HepG2 (cell line): Measurements from ENCODE around the gene CTSW. TPM values are rescaled to one million over a fixed set of nuclear protein-coding genes. Genes with fewer than 3 reads are reported as not detected.
A peak's percentile ranks its signal among the peaks of the same experiment; 100 is the strongest.

ENCODE experiments used
- BRD4 ChIP-seq: sonication (generic); formaldehyde crosslinking; IDR thresholded peaks from 2 replicates; pipeline ENCODE4 v1.4.0; 2020; ENCODE audit warnings: missing genetic modification reagents
- ETV6 ChIP-seq: sonication (generic); formaldehyde crosslinking; conservative IDR thresholded peaks from 2 replicates; pipeline ENCODE4 v1.4.0; 2020; ENCODE audit warnings: missing genetic modification reagents
- GFI1 ChIP-seq: sonication (generic); formaldehyde crosslinking; IDR thresholded peaks from 2 replicates; pipeline ENCODE4 v1.5.0; 2020; ENCODE audit warnings: missing genetic modification reagents, mild to moderate bottlenecking, borderline replicate concordance
- HES4 ChIP-seq: sonication (generic); formaldehyde crosslinking; IDR thresholded peaks from 2 replicates; pipeline ENCODE4 v1.9.0; 2021; ENCODE audit warnings: mild to moderate bottlenecking, missing genetic modification reagents, borderline replicate concordance
- HNF4A ChIP-seq: sonication (generic); formaldehyde crosslinking; IDR thresholded peaks from 2 replicates; pipeline ENCODE4 v1.4.0; 2020; ENCODE audit warnings: missing genetic modification reagents
- PITX1 ChIP-seq: sonication (generic); formaldehyde crosslinking; IDR thresholded peaks from 2 replicates; pipeline ENCODE4 v1.5.1; 2020; ENCODE audit warnings: mild to moderate bottlenecking, missing genetic modification reagents
- RXRB ChIP-seq: IDR thresholded peaks from 2 replicates; pipeline ENCODE4 v1.6.1; 2016; ENCODE audit warnings: borderline replicate concordance, missing genetic modification reagents, missing compliant biosample characterization
- SP2 ChIP-seq: sonication (generic); formaldehyde crosslinking; IDR thresholded peaks from 2 replicates; pipeline ENCODE4 v1.5.1; 2020; ENCODE audit warnings: mild to moderate bottlenecking, missing genetic modification reagents
- ZNF468 ChIP-seq: sonication (generic); formaldehyde crosslinking; IDR thresholded peaks from 2 replicates; pipeline ENCODE4 v1.8.0; 2022; ENCODE audit warnings: mild to moderate bottlenecking, moderate library complexity, missing genetic modification reagents
- ZNF607 ChIP-seq: sonication (generic); formaldehyde crosslinking; IDR thresholded peaks from 2 replicates; pipeline ENCODE4 v1.5.1; 2020; ENCODE audit warnings: missing genetic modification reagents, mild to moderate bottlenecking, borderline replicate concordance
- polyA plus RNA-seq, 8 experiments: library from polyadenylated mRNA; depleted of rRNA in 3 of 8; stranded (reverse) in 7 of 8; unstranded in 1 of 8; fragments of >200 nt; fragmentation: Illumina TruSeq in 4 of 8; extraction: Trizol in 4 of 8; gene quantifications; 2 replicates each; pipeline versions ENCODE4 v1.2.1 to v1.2.3, GENCODE V29; 2011 to 2016; ENCODE audit warnings: low read depth in 4 of 8, missing spikeins in 1 of 8, mixed read lengths in 1 of 8; ENCODE audit not compliant: insufficient read depth in 1 of 8
- total RNA-seq, 5 experiments: library from RNA; depleted of rRNA; stranded (reverse); fragments of >200 nt; fragmentation: Illumina TruSeq; extraction: Trizol; gene quantifications; 2 replicates each; pipeline ENCODE4 v1.2.3, GENCODE V29; 2016; ENCODE audit warnings: low read depth in 1 of 5
- TF ChIP-seq, protein P1 (sequence below): sonication (generic); formaldehyde crosslinking; IDR thresholded peaks from 2 replicates; pipeline ENCODE4 v1.4.0; 2020; ENCODE audit warnings: missing genetic modification reagents
- TF ChIP-seq, protein P2 (sequence below): IDR thresholded peaks from 2 replicates; pipeline ENCODE4 v1.6.1; 2016
- TF ChIP-seq, protein P3 (sequence below): sonication (generic); formaldehyde crosslinking; IDR thresholded peaks from 2 replicates; pipeline ENCODE4 v1.4.0; 2020; ENCODE audit warnings: missing genetic modification reagents

Gene CTSW
- total and polyA plus RNA-seq, 2 of the 13 experiments (the other 11 are each of a cell fraction or from before 2014, with no cell fraction given), result 0.09 TPM; not detected in 1

DNA sequence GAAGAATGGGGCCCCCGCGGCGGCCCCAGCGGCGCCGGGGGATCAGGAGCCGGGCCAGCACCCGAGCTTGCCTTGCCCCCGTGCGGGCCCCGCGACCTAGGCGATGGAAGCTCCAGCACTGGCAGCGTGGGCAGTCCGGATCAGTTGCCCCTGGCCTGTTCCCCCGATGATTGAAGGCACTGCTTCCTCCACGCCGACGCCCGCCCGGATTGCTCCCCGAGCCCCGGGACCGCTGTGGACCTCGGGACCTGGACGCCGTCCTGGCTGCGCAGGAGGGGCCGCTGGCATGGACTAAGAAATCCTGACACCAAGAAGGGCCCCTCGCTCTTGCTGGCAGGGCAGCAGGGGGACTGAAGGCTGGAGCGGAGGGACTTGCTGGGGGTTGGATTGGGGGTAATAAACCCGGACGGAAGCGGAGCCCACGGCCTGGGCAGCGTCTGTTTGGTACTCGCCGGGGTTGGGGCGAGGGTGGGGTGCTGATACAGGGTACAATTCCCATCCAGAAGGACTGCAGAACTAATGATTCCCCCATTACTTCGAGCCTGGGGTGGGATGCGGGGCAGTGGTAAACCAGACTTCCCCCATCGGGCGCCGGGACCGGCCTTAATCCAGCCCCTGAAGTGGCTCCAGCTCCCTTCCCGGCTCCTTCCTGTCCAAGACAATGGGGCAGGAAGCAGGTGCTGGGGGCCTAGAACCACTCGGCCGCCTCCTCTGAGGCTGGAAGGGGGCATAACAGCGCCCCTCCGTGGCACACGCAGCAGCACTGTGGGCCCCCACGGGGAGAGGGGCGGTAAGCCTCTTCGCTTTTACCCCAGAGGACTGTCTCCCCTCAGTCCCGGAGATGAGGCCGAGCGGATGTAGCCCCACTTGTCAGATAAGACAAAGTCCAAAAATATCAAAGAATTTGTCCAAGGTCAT lies 11.8 kb downstream of the CTSW start (continued):
- TF ChIP-seq, protein P1, sequence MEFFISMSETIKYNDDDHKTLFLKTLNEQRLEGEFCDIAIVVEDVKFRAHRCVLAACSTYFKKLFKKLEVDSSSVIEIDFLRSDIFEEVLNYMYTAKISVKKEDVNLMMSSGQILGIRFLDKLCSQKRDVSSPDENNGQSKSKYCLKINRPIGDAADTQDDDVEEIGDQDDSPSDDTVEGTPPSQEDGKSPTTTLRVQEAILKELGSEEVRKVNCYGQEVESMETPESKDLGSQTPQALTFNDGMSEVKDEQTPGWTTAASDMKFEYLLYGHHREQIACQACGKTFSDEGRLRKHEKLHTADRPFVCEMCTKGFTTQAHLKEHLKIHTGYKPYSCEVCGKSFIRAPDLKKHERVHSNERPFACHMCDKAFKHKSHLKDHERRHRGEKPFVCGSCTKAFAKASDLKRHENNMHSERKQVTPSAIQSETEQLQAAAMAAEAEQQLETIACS, result no peak
- TF ChIP-seq, protein P2, sequence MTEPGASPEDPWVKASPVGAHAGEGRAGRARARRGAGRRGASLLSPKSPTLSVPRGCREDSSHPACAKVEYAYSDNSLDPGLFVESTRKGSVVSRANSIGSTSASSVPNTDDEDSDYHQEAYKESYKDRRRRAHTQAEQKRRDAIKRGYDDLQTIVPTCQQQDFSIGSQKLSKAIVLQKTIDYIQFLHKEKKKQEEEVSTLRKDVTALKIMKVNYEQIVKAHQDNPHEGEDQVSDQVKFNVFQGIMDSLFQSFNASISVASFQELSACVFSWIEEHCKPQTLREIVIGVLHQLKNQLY (CRISPR knock-in tag), result no peak
- TF ChIP-seq HES4, result no peak
- peak; percentile 14; the same call in 1 of the 2 replicates for TF ChIP-seq PITX1
- TF ChIP-seq RXRB (CRISPR knock-in tag), result peak; percentile 50; the same call in 1 of the 2 replicates
- no peak for TF ChIP-seq SP2
- no peak for TF ChIP-seq ZNF468 (CRISPR knock-in tag)
- peak; percentile 54; the same call in 1 of the 2 replicates for TF ChIP-seq ZNF607 (CRISPR knock-in tag)
- TF ChIP-seq, protein P3, sequence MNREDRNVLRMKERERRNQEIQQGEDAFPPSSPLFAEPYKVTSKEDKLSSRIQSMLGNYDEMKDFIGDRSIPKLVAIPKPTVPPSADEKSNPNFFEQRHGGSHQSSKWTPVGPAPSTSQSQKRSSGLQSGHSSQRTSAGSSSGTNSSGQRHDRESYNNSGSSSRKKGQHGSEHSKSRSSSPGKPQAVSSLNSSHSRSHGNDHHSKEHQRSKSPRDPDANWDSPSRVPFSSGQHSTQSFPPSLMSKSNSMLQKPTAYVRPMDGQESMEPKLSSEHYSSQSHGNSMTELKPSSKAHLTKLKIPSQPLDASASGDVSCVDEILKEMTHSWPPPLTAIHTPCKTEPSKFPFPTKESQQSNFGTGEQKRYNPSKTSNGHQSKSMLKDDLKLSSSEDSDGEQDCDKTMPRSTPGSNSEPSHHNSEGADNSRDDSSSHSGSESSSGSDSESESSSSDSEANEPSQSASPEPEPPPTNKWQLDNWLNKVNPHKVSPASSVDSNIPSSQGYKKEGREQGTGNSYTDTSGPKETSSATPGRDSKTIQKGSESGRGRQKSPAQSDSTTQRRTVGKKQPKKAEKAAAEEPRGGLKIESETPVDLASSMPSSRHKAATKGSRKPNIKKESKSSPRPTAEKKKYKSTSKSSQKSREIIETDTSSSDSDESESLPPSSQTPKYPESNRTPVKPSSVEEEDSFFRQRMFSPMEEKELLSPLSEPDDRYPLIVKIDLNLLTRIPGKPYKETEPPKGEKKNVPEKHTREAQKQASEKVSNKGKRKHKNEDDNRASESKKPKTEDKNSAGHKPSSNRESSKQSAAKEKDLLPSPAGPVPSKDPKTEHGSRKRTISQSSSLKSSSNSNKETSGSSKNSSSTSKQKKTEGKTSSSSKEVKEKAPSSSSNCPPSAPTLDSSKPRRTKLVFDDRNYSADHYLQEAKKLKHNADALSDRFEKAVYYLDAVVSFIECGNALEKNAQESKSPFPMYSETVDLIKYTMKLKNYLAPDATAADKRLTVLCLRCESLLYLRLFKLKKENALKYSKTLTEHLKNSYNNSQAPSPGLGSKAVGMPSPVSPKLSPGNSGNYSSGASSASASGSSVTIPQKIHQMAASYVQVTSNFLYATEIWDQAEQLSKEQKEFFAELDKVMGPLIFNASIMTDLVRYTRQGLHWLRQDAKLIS, result no peak
- 0 out of 2 replicates have a peak, but pooled peaks have one; percentile 33 for TF ChIP-seq BRD4 (CRISPR knock-in tag)
- peak; percentile 82 for TF ChIP-seq HNF4A (CRISPR knock-in tag)
- TF ChIP-seq GFI1 (CRISPR knock-in tag), result no peak; the same call in 1 of the 2 replicates
- TF ChIP-seq ETV6, result no peak
